GM23338 (cell line): ENCODE results near the gene SPN.

Source experiments
- CREB1 ChIP-seq: fragments of 250-450 bp; sonication (Bioruptor Pico); IDR thresholded peaks from 2 replicates; pipeline ENCODE4 v1.5.0; 2020; ENCODE audit warnings: low read depth, mild to moderate bottlenecking, moderate library complexity
- EZH2 ChIP-seq: fragments of 200-600 bp; sonication (generic); IDR thresholded peaks from one replicate; pipeline ENCODE4 v1.8.0; 2017; ENCODE audit warnings: antibody characterized with exemption, mild to moderate bottlenecking, low read depth; ENCODE audit not compliant: unreplicated experiment
- EZH2phosphoT487 ChIP-seq: fragments of 200-600 bp; sonication (generic); IDR thresholded peaks from one replicate; pipeline ENCODE4 v1.8.1; 2018; ENCODE audit warnings: antibody characterized with exemption; ENCODE audit not compliant: unreplicated experiment
- JUNB ChIP-seq: IDR thresholded peaks from one replicate; pipeline ENCODE4 v1.6.1; 2016; ENCODE audit warnings: antibody characterized with exemption; ENCODE audit not compliant: unreplicated experiment
- NANOG ChIP-seq: IDR thresholded peaks from 2 replicates; pipeline ENCODE4 v1.6.1; 2016; ENCODE audit warnings: antibody characterized with exemption, borderline replicate concordance
- POLR2AphosphoS5 ChIP-seq: IDR thresholded peaks from 2 replicates; pipeline ENCODE4 v1.6.1; 2016; ENCODE audit warnings: antibody characterized with exemption, low read depth
- STAT1 ChIP-seq: IDR thresholded peaks from one replicate; pipeline ENCODE4 v1.6.1; 2016; ENCODE audit warnings: antibody characterized with exemption; ENCODE audit not compliant: unreplicated experiment
- ZNF114 ChIP-seq: fragments of 250-450 bp; sonication (Bioruptor Pico); IDR thresholded peaks from 2 replicates; pipeline ENCODE4 v1.5.0; 2020; ENCODE audit warnings: mild to moderate bottlenecking, moderate library complexity
- ZNF331 ChIP-seq: fragments of 250-450 bp; sonication (Bioruptor Pico); IDR thresholded peaks from 2 replicates; pipeline ENCODE4 v1.5.0; 2020; ENCODE audit warnings: low read depth, mild to moderate bottlenecking, moderate library complexity
- TF ChIP-seq, protein P1 (sequence below), 2 experiments: fragments of 200-600 bp in 1 of 2; sonication (generic) in 1 of 2; conservative IDR thresholded peaks; 2 replicates each; pipeline versions ENCODE4 v1.5.1 to v1.6.1; 2016 to 2017; ENCODE audit warnings: antibody characterized with exemption in 2 of 2, low read depth in 2 of 2, mild to moderate bottlenecking in 2 of 2, moderate library complexity in 1 of 2
- TF ChIP-seq, protein P2 (sequence below): IDR thresholded peaks from 2 replicates; pipeline ENCODE4 v1.6.1; 2016; ENCODE audit warnings: antibody characterized with exemption
- TF ChIP-seq, protein P3 (sequence below): IDR thresholded peaks from one replicate; pipeline ENCODE4 v1.6.1; 2018; ENCODE audit warnings: antibody characterized with exemption; ENCODE audit not compliant: unreplicated experiment
- TF ChIP-seq, protein P4 (sequence below): fragments of 250-450 bp; sonication (Bioruptor Pico); IDR thresholded peaks from 2 replicates; pipeline ENCODE4 v1.5.0; 2020; ENCODE audit warnings: mild to moderate bottlenecking, moderate library complexity

DNA sequence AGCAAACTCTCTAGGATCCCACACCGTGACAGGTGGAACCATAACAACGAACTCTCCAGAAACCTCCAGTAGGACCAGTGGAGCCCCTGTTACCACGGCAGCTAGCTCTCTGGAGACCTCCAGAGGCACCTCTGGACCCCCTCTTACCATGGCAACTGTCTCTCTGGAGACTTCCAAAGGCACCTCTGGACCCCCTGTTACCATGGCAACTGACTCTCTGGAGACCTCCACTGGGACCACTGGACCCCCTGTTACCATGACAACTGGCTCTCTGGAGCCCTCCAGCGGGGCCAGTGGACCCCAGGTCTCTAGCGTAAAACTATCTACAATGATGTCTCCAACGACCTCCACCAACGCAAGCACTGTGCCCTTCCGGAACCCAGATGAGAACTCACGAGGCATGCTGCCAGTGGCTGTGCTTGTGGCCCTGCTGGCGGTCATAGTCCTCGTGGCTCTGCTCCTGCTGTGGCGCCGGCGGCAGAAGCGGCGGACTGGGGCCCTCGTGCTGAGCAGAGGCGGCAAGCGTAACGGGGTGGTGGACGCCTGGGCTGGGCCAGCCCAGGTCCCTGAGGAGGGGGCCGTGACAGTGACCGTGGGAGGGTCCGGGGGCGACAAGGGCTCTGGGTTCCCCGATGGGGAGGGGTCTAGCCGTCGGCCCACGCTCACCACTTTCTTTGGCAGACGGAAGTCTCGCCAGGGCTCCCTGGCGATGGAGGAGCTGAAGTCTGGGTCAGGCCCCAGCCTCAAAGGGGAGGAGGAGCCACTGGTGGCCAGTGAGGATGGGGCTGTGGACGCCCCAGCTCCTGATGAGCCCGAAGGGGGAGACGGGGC is 1.3 kb downstream of the SPN start:
- TF ChIP-seq, protein P1, sequence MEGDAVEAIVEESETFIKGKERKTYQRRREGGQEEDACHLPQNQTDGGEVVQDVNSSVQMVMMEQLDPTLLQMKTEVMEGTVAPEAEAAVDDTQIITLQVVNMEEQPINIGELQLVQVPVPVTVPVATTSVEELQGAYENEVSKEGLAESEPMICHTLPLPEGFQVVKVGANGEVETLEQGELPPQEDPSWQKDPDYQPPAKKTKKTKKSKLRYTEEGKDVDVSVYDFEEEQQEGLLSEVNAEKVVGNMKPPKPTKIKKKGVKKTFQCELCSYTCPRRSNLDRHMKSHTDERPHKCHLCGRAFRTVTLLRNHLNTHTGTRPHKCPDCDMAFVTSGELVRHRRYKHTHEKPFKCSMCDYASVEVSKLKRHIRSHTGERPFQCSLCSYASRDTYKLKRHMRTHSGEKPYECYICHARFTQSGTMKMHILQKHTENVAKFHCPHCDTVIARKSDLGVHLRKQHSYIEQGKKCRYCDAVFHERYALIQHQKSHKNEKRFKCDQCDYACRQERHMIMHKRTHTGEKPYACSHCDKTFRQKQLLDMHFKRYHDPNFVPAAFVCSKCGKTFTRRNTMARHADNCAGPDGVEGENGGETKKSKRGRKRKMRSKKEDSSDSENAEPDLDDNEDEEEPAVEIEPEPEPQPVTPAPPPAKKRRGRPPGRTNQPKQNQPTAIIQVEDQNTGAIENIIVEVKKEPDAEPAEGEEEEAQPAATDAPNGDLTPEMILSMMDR (conservative IDR thresholded peaks at IDR 0.05; ENCODE audit: low read depth in 2 of 2) = no peak
- TF ChIP-seq, protein P2, sequence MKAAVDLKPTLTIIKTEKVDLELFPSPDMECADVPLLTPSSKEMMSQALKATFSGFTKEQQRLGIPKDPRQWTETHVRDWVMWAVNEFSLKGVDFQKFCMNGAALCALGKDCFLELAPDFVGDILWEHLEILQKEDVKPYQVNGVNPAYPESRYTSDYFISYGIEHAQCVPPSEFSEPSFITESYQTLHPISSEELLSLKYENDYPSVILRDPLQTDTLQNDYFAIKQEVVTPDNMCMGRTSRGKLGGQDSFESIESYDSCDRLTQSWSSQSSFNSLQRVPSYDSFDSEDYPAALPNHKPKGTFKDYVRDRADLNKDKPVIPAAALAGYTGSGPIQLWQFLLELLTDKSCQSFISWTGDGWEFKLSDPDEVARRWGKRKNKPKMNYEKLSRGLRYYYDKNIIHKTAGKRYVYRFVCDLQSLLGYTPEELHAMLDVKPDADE = no peak
- no peak for TF ChIP-seq EZH2
- no peak for TF ChIP-seq CREB1 (CRISPR knock-in tag)
- TF ChIP-seq EZH2phosphoT487 = no peak
- TF ChIP-seq POLR2AphosphoS5 = no peak
- no peak for TF ChIP-seq JUNB
- TF ChIP-seq, protein P3, sequence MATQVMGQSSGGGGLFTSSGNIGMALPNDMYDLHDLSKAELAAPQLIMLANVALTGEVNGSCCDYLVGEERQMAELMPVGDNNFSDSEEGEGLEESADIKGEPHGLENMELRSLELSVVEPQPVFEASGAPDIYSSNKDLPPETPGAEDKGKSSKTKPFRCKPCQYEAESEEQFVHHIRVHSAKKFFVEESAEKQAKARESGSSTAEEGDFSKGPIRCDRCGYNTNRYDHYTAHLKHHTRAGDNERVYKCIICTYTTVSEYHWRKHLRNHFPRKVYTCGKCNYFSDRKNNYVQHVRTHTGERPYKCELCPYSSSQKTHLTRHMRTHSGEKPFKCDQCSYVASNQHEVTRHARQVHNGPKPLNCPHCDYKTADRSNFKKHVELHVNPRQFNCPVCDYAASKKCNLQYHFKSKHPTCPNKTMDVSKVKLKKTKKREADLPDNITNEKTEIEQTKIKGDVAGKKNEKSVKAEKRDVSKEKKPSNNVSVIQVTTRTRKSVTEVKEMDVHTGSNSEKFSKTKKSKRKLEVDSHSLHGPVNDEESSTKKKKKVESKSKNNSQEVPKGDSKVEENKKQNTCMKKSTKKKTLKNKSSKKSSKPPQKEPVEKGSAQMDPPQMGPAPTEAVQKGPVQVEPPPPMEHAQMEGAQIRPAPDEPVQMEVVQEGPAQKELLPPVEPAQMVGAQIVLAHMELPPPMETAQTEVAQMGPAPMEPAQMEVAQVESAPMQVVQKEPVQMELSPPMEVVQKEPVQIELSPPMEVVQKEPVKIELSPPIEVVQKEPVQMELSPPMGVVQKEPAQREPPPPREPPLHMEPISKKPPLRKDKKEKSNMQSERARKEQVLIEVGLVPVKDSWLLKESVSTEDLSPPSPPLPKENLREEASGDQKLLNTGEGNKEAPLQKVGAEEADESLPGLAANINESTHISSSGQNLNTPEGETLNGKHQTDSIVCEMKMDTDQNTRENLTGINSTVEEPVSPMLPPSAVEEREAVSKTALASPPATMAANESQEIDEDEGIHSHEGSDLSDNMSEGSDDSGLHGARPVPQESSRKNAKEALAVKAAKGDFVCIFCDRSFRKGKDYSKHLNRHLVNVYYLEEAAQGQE = no peak
- no peak for TF ChIP-seq ZNF114 (CRISPR knock-in tag)
- TF ChIP-seq ZNF331 = no peak
- TF ChIP-seq STAT1 = no peak
- TF ChIP-seq NANOG = no peak
- TF ChIP-seq, protein P4, sequence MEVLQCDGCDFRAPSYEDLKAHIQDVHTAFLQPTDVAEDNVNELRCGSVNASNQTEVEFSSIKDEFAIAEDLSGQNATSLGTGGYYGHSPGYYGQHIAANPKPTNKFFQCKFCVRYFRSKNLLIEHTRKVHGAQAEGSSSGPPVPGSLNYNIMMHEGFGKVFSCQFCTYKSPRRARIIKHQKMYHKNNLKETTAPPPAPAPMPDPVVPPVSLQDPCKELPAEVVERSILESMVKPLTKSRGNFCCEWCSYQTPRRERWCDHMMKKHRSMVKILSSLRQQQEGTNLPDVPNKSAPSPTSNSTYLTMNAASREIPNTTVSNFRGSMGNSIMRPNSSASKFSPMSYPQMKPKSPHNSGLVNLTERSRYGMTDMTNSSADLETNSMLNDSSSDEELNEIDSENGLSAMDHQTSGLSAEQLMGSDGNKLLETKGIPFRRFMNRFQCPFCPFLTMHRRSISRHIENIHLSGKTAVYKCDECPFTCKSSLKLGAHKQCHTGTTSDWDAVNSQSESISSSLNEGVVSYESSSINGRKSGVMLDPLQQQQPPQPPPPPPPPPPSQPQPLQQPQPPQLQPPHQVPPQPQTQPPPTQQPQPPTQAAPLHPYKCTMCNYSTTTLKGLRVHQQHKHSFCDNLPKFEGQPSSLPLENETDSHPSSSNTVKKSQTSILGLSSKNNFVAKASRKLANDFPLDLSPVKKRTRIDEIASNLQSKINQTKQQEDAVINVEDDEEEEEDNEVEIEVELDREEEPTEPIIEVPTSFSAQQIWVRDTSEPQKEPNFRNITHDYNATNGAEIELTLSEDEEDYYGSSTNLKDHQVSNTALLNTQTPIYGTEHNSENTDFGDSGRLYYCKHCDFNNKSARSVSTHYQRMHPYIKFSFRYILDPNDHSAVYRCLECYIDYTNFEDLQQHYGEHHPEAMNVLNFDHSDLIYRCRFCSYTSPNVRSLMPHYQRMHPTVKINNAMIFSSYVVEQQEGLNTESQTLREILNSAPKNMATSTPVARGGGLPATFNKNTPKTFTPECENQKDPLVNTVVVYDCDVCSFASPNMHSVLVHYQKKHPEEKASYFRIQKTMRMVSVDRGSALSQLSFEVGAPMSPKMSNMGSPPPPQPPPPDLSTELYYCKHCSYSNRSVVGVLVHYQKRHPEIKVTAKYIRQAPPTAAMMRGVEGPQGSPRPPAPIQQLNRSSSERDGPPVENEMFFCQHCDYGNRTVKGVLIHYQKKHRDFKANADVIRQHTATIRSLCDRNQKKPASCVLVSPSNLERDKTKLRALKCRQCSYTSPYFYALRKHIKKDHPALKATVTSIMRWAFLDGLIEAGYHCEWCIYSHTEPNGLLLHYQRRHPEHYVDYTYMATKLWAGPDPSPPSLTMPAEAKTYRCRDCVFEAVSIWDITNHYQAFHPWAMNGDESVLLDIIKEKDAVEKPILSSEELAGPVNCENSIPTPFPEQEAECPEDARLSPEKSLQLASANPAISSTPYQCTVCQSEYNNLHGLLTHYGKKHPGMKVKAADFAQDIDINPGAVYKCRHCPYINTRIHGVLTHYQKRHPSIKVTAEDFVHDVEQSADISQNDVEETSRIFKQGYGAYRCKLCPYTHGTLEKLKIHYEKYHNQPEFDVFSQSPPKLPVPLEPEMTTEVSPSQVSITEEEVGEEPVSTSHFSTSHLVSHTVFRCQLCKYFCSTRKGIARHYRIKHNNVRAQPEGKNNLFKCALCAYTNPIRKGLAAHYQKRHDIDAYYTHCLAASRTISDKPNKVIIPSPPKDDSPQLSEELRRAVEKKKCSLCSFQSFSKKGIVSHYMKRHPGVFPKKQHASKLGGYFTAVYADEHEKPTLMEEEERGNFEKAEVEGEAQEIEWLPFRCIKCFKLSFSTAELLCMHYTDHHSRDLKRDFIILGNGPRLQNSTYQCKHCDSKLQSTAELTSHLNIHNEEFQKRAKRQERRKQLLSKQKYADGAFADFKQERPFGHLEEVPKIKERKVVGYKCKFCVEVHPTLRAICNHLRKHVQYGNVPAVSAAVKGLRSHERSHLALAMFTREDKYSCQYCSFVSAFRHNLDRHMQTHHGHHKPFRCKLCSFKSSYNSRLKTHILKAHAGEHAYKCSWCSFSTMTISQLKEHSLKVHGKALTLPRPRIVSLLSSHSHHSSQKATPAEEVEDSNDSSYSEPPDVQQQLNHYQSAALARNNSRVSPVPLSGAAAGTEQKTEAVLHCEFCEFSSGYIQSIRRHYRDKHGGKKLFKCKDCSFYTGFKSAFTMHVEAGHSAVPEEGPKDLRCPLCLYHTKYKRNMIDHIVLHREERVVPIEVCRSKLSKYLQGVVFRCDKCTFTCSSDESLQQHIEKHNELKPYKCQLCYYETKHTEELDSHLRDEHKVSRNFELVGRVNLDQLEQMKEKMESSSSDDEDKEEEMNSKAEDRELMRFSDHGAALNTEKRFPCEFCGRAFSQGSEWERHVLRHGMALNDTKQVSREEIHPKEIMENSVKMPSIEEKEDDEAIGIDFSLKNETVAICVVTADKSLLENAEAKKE (CRISPR knock-in tag) = no peak
